C4-2B (cell line): ENCODE data around the gene GBF1.

ENCODE experiments used
- H3K27ac ChIP-seq: fragments of 450-650 bp; 2 replicates; pipeline ENCODE4 v1.5.1; 2017
- CTCF ChIP-seq: fragments of 450-650 bp; conservative IDR thresholded peaks from 2 replicates; pipeline ENCODE4 v1.5.1; 2017; ENCODE audit warnings: mild to moderate bottlenecking
- ZFX ChIP-seq: fragments of 450-650 bp; IDR thresholded peaks from 2 replicates; pipeline ENCODE4 v1.6.1; 2017

GBF1 gene

GRCh38 chr10:102354451-102354850 lies 109.1 kb downstream of the GBF1 start:
- H3K27ac ChIP-seq, result no peak overlapping the region
- TF ChIP-seq ZFX (no peak), CTCF (no peak)

GRCh38 chr10:102358712-102359382 lies 113.5 kb downstream of the GBF1 start:
- TF ChIP-seq CTCF (no peak), ZFX (no peak)
- no peak overlapping the region for H3K27ac ChIP-seq

- H3K27ac ChIP-seq, result no peak overlapping the region
- TF ChIP-seq CTCF, result no peak
Observed at GRCh38 chr10:102367441-102367840, 122.1 kb downstream of the GBF1 start.

- no peak overlapping the region for H3K27ac ChIP-seq
- no peak for TF ChIP-seq ZFX
- TF ChIP-seq CTCF, result no peak
Observed at GRCh38 chr10:102368077-102368476, 122.7 kb downstream of the GBF1 start.

GRCh38 chr10:102371295-102371694 lies 126.0 kb downstream of the GBF1 start:
- H3K27ac ChIP-seq, result no peak overlapping the region
- no peak for TF ChIP-seq CTCF
- no peak for TF ChIP-seq ZFX

GRCh38 chr10:102375250-102375649 lies 129.9 kb downstream of the GBF1 start:
- TF ChIP-seq ZFX, result no peak
- H3K27ac ChIP-seq, result no peak overlapping the region

GRCh38 chr10:102375867-102376266 lies 130.5 kb downstream of the GBF1 start:
- TF ChIP-seq CTCF (no peak), ZFX (no peak)
- H3K27ac ChIP-seq, result no peak overlapping the region

- no peak for TF ChIP-seq ZFX
- TF ChIP-seq CTCF, result no peak
- no peak overlapping the region for H3K27ac ChIP-seq
Observed at GRCh38 chr10:102376901-102377300, 131.6 kb downstream of the GBF1 start.
